WI38 (cell line): ENCODE measurements around the gene NKIRAS1.
"Not testable (repeated sequence)": the region's sequence is repeated elsewhere in the genome, so short reads cannot be mapped to it uniquely, and the experiment has no call there.

Source experiments
- H3K4me3 ChIP-seq: 2 replicates; pipeline ENCODE4 v1.5.1; 2011; ENCODE audit warnings: low read depth, mild to moderate bottlenecking, control low read depth, low read length
- TF ChIP-seq, protein P1 (sequence below): IDR thresholded peaks from 2 replicates; pipeline ENCODE4 v1.5.1; 2012; ENCODE audit warnings: low read depth, mild to moderate bottlenecking, control low read depth, low read length

The NKIRAS1 gene

DNA sequence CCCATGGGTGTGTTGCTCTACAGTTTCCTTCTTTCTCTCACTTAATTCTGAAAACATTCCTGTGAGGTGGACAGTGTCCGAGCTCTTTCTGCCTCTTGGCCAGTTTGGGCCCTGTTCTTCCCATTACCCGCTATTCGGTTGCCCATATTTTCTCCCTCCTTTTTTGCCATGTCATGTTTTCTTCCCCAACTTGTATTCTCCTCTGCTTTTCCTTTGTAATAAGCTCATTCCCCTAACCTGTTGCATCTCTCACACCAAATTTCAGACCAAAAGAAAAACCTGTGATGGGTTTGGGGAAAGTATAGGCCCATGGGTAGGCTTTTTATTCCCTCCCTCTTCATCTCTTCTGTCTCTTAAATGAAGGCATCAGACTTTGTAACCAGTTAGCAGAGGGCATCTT is 30.5 kb downstream of the NKIRAS1 start:
- no peak overlapping the region for H3K4me3 ChIP-seq
- TF ChIP-seq, protein P1, sequence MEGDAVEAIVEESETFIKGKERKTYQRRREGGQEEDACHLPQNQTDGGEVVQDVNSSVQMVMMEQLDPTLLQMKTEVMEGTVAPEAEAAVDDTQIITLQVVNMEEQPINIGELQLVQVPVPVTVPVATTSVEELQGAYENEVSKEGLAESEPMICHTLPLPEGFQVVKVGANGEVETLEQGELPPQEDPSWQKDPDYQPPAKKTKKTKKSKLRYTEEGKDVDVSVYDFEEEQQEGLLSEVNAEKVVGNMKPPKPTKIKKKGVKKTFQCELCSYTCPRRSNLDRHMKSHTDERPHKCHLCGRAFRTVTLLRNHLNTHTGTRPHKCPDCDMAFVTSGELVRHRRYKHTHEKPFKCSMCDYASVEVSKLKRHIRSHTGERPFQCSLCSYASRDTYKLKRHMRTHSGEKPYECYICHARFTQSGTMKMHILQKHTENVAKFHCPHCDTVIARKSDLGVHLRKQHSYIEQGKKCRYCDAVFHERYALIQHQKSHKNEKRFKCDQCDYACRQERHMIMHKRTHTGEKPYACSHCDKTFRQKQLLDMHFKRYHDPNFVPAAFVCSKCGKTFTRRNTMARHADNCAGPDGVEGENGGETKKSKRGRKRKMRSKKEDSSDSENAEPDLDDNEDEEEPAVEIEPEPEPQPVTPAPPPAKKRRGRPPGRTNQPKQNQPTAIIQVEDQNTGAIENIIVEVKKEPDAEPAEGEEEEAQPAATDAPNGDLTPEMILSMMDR = no peak

DNA sequence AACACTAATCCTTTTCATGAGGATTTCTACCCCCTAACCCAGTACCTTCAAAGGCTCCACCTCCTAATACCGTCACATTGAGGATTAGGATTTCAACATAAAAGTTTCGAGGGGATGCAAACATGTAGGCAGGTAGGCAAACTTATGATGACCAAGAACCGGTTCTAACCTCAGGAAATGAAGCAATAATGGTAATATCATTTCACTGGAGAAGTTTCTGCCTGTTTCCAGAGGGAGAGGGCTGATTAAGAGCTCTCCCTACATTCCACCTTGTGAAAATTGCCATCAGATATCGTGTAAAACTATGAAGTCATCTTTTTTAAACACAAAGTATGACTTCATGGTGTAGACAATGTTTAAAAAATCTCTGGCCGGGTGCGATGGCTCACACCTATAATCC is 31.6 kb downstream of the NKIRAS1 start:
- H3K4me3 ChIP-seq = no peak overlapping the region
- TF ChIP-seq, protein P1 = no peak

DNA sequence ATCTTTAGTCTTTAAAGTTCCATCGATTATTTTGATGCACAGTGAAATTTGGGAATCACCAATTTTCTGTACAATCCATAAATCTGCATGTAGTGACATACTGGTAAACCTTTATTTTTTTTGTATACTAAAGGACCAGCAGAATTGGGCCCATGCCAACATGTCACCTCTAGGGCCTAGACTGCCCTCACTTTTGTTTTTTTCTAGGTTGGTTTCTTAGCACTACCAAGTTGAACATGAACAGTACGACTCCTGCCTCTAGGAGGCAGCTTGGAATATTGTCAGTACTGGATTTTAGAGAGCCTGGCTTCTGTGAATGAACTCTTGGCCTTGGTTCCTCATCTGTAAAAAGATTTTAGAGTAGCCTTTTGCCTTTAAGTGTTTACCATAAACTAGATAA is 32.3 kb downstream of the NKIRAS1 start:
- TF ChIP-seq, protein P1 = no peak
- no peak overlapping the region for H3K4me3 ChIP-seq

DNA sequence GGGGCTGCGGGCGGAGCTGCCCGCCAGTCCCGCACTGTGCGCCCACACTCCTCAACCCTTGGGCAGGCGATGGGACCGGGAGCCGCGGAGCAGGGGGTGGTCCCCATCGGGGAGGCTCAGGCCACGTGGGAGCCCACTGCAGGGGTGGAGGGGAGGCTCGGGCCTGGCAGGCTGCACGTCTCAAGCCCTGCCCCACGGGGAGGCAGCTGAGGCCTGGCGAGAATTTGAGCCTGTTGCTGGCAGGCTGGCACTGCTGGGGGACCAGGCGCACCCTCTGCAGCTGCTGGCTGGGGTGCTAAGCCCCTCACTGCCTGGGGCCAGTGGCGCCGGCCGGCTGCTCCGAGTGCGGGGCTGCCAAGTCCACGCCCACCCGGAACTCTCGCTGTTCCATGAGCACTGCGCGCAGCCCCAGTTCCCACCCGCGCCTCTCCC is 34.3 kb downstream of the NKIRAS1 start:
- TF ChIP-seq, protein P1 = no peak
- no peak overlapping the region for H3K4me3 ChIP-seq

DNA sequence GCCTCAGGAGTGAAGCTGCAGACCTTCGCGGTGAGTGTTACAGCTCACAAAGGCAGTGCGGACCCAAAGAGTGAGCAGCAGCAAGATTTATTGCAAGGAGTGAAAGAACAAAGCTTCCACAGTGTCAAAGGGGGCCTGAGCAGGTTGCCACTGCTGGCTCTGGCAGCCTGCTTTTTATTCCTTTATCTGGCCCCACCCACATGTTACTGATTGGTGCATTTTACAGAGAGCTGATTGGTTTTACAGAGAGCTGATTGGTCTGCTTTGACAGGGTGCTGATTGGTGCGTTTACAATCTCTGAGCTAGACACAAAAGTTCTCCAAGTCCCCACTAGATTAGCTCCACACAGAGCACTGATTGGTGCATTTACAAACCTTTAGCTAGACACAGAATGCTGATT is 34.8 kb downstream of the NKIRAS1 start:
- H3K4me3 ChIP-seq = not testable (repeated sequence)

DNA sequence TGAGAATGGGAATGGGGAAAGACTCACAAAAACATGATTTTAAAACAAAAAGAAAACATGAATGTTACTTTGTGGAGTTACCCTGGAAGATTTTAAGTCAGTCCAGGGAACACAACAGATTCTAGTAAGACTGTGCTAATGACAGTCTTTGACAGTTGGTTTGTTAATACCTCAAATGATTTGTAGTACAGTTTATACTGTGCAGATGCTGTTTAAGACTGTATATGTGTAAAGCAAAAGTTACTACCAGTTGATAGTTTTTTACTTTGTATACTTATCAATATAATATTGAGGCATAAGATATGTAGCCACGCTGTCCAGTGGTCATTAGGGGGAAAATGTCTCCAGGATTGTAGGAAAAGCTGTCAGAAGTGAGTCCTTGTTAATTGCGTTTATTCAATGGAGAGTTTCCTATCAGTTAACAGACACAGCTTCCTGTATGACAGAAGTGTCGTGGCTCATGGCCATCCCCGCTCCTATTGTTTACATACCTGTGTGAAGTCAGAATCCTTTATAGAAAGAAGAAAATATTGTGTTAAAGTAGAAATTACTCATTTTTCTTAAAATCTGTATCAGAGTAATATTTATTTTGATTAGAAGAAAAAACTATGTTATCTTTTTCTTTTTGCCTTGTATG is 36.0 kb downstream of the NKIRAS1 start:
- TF ChIP-seq, protein P1 = no peak
- no peak overlapping the region for H3K4me3 ChIP-seq

DNA sequence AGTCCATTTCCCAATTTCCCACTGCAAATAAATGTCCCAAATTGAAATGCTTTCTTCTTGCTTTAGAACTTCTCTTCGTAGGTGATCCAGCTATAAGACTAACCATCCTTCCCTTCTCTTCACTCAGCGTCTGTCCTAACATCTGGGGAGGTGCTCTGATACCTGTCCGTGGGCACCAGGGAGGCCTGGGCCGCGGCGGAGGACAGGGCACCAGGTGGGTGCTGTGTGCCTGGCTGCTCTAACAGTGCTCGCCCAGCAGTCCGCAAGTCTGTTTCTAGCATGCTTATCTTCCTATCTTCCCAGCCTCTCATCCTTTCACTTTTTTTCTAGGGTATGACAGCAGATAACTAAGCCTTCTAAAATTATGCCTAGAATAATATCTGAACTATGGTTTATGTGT is 37.3 kb downstream of the NKIRAS1 start:
- H3K4me3 ChIP-seq = no peak overlapping the region
- TF ChIP-seq, protein P1 = no peak
